C4-2B (cell line): ENCODE results near the gene CA10.

Experiments used
- H3K27ac ChIP-seq: fragments of 450-650 bp; 2 replicates; pipeline ENCODE4 v1.5.1; 2017
- ZFX ChIP-seq: fragments of 450-650 bp; IDR thresholded peaks from 2 replicates; pipeline ENCODE4 v1.6.1; 2017
- TF ChIP-seq, protein P1 (sequence below): fragments of 450-650 bp; conservative IDR thresholded peaks from 2 replicates; pipeline ENCODE4 v1.5.1; 2017; ENCODE audit warnings: mild to moderate bottlenecking

The CA10 gene

DNA sequence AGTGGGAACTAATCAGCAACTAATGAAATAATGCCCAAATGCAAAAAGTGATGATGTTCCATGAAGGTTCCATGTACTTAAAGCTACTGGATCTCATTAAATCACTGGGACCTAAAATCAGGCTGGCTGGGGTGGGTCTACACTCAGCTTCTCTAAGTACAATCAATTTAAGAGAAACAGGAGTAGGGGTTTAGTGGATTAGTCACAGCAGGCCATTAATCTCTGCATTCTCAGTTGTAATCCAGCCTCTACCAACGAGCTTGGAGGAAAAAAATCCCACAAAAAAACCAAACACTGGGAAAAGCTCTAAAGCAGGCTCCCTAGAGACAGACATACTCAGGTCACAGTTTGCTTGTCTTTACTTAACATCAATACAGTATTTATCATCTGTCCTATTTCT, 15.0 kb downstream of the CA10 start:
- TF ChIP-seq, protein P1, sequence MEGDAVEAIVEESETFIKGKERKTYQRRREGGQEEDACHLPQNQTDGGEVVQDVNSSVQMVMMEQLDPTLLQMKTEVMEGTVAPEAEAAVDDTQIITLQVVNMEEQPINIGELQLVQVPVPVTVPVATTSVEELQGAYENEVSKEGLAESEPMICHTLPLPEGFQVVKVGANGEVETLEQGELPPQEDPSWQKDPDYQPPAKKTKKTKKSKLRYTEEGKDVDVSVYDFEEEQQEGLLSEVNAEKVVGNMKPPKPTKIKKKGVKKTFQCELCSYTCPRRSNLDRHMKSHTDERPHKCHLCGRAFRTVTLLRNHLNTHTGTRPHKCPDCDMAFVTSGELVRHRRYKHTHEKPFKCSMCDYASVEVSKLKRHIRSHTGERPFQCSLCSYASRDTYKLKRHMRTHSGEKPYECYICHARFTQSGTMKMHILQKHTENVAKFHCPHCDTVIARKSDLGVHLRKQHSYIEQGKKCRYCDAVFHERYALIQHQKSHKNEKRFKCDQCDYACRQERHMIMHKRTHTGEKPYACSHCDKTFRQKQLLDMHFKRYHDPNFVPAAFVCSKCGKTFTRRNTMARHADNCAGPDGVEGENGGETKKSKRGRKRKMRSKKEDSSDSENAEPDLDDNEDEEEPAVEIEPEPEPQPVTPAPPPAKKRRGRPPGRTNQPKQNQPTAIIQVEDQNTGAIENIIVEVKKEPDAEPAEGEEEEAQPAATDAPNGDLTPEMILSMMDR: no peak
- TF ChIP-seq ZFX: no peak
- no peak overlapping the region for H3K27ac ChIP-seq

DNA sequence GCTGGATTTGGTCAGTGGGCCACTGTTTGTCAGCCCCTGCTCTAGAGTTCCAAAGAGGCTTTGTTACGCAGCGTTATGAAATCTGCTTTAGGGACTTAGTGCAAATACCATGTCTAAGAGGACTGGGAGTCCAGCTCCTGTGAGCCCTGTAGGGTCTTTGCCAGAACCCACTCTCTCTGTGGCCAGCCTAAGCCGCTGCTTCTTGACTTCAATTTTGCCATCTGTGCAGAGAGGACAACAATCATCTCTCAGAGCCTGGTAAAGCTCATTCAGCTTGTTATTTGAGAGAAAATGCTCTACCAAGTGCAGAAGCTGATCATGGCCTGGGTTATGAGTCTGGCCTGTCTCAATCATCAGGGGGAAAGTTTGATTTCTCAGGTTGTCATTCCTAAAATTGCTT, 17.9 kb downstream of the CA10 start:
- TF ChIP-seq, protein P1: no peak
- no peak for TF ChIP-seq ZFX
- H3K27ac ChIP-seq: no peak overlapping the region

DNA sequence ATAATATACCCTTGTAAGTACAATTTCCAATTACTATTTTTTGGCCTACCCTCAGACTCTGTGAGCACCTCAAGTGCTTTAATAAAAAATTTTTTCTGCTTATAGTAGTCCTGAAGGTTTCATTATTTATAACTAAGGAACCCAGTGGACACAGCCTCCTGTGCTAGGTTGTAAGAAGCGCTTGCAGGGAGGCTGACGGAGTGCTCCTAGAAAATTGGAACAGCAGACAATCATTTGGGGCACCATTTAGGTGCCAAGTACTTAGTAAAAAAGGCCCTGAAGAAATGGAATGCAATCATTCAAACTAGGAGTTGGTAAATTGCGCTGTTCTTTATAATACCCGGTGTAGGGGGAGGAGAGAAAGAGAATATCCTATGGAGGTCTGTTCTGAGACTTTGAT, 19.8 kb downstream of the CA10 start:
- TF ChIP-seq, protein P1: no peak
- H3K27ac ChIP-seq: no peak overlapping the region

DNA sequence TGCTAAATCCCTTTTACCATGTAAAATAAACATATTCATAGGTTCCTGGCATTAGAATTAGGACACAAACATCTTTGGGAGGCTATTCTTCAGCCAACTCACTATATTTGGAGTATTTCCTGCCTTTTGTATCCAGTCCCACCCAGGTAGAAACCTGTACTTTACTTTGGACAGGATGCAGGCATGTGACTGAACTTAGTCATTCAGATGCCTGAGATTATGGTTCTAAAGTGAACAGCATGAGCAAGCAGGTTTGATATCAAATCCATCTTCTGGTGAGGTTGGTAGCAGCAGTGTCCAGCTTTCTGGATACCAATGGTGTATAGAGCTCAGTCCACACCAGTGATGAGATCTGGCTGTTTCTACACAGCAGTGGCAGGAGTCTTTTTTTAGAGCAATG, 20.2 kb downstream of the CA10 start:
- TF ChIP-seq, protein P1: no peak
- TF ChIP-seq ZFX: no peak
- no peak overlapping the region for H3K27ac ChIP-seq

DNA sequence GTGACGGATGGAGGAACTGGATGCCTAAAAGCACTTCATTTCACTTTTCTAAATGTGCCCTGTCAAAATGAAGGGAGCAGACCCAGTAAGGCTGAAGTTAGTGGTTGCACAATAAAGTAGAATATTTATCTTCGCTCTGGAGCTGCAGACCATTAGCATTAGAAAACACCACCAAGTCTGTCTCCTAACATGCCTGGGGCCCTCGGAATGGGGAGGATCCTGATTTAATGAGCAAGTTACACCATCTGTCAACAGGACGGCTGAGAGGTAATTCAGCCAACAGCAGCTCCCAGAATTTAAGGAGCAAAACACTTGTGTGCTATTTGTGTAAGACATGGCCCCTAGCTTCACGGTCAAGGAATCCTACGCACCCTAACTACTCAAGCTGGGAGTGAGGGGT, 22.3 kb downstream of the CA10 start:
- no peak for TF ChIP-seq ZFX
- TF ChIP-seq, protein P1: no peak

DNA sequence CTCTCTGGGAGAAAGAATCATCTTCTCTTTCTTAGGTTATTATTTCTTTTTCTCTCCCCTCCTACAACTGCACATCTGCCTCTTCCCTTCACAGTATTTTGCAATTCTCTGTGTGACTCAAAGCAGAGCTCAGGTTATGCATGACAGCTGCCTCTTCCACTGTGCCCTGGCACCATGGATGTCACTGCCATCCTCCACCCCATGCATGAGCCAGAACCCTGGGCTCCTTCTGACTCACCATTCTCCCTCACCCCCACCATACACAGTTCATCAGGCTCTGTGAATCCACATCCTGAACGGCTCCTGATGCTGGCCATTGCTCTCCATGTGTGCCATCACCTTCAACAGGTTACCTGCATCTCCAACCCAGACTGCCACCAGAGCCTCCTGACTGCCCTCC, 23.9 kb downstream of the CA10 start:
- H3K27ac ChIP-seq: no peak overlapping the region
- TF ChIP-seq, protein P1: no peak
- no peak for TF ChIP-seq ZFX

More for the DNA sequence above, 22.3 kb downstream of the CA10 start:
- H3K27ac ChIP-seq: no peak overlapping the region

DNA sequence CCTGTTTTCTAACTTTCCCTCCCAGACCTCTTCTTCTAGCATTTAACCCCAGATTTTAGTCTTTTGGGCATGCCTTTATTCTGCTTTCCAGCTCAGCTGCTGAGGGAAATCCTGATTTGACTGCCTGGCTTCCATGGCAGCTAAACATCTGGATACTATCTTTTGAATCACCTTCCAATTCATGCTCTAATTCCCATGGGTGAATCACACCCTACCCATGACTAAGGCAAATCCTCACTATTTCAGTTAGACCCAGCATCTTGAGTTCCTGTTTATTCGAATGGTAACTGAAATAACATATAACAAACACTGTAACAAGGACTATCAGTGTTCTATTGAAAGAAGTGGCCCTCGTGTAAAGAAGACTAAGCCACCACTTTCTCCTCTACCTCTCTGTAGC, 29.8 kb downstream of the CA10 start:
- no peak overlapping the region for H3K27ac ChIP-seq
- TF ChIP-seq, protein P1: no peak
- no peak for TF ChIP-seq ZFX
